ENCODE results near the gene ANO9.

- TF ChIP-seq CTCF (IDR thresholded peaks at IDR 0.05; ENCODE audit: low read depth, low read length) (no peak), EZH2phosphoT487 (IDR thresholded peaks at IDR 0.05; ENCODE audit: low read depth) (no peak)
These were observed 38.6 kb downstream of the ANO9 start for GRCh38 chr11:403021-403760.
